ENCODE measurements around the gene SPO11.

Gene SPO11

DNA sequence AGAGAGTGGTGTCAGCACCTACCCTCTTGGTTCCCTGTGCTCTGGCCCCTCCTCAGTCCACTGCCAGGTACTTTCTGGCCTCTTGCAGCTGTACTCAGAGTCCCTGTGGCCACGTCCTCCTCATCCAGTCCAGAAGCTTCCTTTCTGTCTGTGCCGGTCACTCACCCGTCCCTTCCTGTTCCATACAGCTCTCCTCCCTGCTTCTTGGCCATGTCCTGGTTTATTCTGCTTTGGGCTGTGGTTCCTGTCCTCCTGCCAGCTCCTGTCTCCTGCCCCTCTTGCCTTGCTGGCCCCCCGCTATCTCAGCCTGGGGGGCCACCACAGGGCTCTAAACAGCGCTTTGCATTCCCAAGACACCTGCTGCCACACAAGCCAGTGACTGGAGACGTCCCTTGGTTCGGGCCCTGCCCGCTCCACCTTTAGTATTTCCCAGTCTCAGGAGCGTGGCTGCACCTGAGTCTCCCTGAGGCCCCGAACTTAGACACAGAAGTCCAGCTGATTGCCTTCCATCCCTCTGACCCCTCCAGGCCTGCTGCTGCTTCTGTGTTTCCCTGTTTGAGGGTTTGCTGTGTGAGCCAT is 46.1 kb downstream of the SPO11 start:
- Histone ChIP-seq H3K4me1 (ENCODE audit: control insufficient read depth, insufficient read depth, low read length, unreplicated experiment) (no peaks in the 10 kb centered on the region), H3K79me2 (ENCODE audit: control insufficient read depth, insufficient read depth, low read length, unreplicated experiment) (no peaks in the 10 kb centered on the region), H3K36me3 (ENCODE audit: insufficient read depth, low read length) (peaks cover 6% of the 10 kb centered on the region; the same call in 1 of the 2 replicates), H2AFZ (ENCODE audit: low read length, unreplicated experiment) (no peak overlapping the region), H3K27me3 (ENCODE audit: insufficient read depth, low read length) (no peaks in the 10 kb centered on the region), H3K27ac (ENCODE audit: low read depth, low read length) (no peak overlapping the region), H3K4me3 (ENCODE audit: low read depth, low read length) (no peak overlapping the region)

DNA sequence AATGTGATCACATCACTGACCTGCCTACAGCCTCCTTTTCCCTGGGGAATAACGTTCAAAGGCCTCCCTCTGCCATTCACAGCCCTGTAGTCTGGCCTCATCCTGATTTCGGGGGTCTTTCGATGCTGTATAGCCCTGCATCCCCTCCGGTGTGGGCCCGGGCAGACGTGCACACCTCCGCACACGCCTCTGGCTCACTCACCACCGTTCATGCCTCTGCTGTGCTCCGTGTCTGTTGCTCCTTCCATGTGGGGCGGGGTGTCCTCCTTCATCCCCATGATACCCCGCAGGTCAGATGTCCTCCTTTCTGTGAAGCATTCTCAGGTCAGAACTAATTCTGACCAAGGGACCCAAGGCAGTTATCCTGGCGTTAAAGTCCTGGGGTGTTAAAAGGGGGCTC is 47.7 kb downstream of the SPO11 start:
- Histone ChIP-seq H3K79me2 (ENCODE audit: control insufficient read depth, insufficient read depth, low read length, unreplicated experiment) (no peaks in the 10 kb centered on the region), H3K4me1 (ENCODE audit: control insufficient read depth, insufficient read depth, low read length, unreplicated experiment) (no peaks in the 10 kb centered on the region), H3K27ac (ENCODE audit: low read depth, low read length) (no peak overlapping the region), H3K4me3 (ENCODE audit: low read depth, low read length) (no peak overlapping the region), H3K36me3 (ENCODE audit: insufficient read depth, low read length) (no peaks in the 10 kb centered on the region), H3K27me3 (ENCODE audit: insufficient read depth, low read length) (no peaks in the 10 kb centered on the region), H2AFZ (ENCODE audit: low read length, unreplicated experiment) (no peak overlapping the region)

GRCh38 chr20:57378107-57378506 is 48.5 kb downstream of the SPO11 start:
- Histone ChIP-seq H3K79me2 (ENCODE audit: control insufficient read depth, insufficient read depth, low read length, unreplicated experiment) (no peaks in the 10 kb centered on the region), H3K4me3 (ENCODE audit: low read depth, low read length) (no peak overlapping the region), H3K36me3 (ENCODE audit: insufficient read depth, low read length) (no peaks in the 10 kb centered on the region), H2AFZ (ENCODE audit: low read length, unreplicated experiment) (no peak overlapping the region), H3K4me1 (ENCODE audit: control insufficient read depth, insufficient read depth, low read length, unreplicated experiment) (no peaks in the 10 kb centered on the region), H3K27me3 (ENCODE audit: insufficient read depth, low read length) (no peaks in the 10 kb centered on the region), H3K27ac (ENCODE audit: low read depth, low read length) (no peak overlapping the region)

- no peaks in the 10 kb centered on the region for H3K36me3 ChIP-seq (ENCODE audit: insufficient read depth, low read length)
- no peaks in the 10 kb centered on the region for H3K79me2 ChIP-seq (ENCODE audit: control insufficient read depth, insufficient read depth, low read length, unreplicated experiment)
- H2AFZ ChIP-seq (ENCODE audit: low read length, unreplicated experiment) = no peak overlapping the region
- H3K4me3 ChIP-seq (ENCODE audit: low read depth, low read length) = no peak overlapping the region
- H3K4me1 ChIP-seq (ENCODE audit: control insufficient read depth, insufficient read depth, low read length, unreplicated experiment) = no peaks in the 10 kb centered on the region
- H3K27me3 ChIP-seq (ENCODE audit: insufficient read depth, low read length) = no peaks in the 10 kb centered on the region
- H3K27ac ChIP-seq (ENCODE audit: low read depth, low read length) = no peak overlapping the region
Measured at GRCh38 chr20:57378646-57379262, 49.2 kb downstream of the SPO11 start.

- no peak overlapping the region for H2AFZ ChIP-seq (ENCODE audit: low read length, unreplicated experiment)
Measured at GRCh38 chr20:57379263-57379647, 49.7 kb downstream of the SPO11 start.

GRCh38 chr20:57380081-57380750 is 50.6 kb downstream of the SPO11 start:
- Histone ChIP-seq H3K27me3 (ENCODE audit: insufficient read depth, low read length) (no peaks in the 10 kb centered on the region), H3K36me3 (ENCODE audit: insufficient read depth, low read length) (no peaks in the 10 kb centered on the region), H3K27ac (ENCODE audit: low read depth, low read length) (no peak overlapping the region), H3K79me2 (ENCODE audit: control insufficient read depth, insufficient read depth, low read length, unreplicated experiment) (no peaks in the 10 kb centered on the region), H2AFZ (ENCODE audit: low read length, unreplicated experiment) (no peak overlapping the region), H3K4me3 (ENCODE audit: low read depth, low read length) (no peak overlapping the region), H3K4me1 (ENCODE audit: control insufficient read depth, insufficient read depth, low read length, unreplicated experiment) (no peaks in the 10 kb centered on the region)

More at GRCh38 chr20:57379263-57379647, 49.7 kb downstream of the SPO11 start:
- Histone ChIP-seq H3K4me3 (ENCODE audit: low read depth, low read length) (no peak overlapping the region), H3K27me3 (ENCODE audit: insufficient read depth, low read length) (no peaks in the 10 kb centered on the region), H3K36me3 (ENCODE audit: insufficient read depth, low read length) (no peaks in the 10 kb centered on the region), H3K4me1 (ENCODE audit: control insufficient read depth, insufficient read depth, low read length, unreplicated experiment) (no peaks in the 10 kb centered on the region), H3K79me2 (ENCODE audit: control insufficient read depth, insufficient read depth, low read length, unreplicated experiment) (no peaks in the 10 kb centered on the region), H3K27ac (ENCODE audit: low read depth, low read length) (no peak overlapping the region)

DNA sequence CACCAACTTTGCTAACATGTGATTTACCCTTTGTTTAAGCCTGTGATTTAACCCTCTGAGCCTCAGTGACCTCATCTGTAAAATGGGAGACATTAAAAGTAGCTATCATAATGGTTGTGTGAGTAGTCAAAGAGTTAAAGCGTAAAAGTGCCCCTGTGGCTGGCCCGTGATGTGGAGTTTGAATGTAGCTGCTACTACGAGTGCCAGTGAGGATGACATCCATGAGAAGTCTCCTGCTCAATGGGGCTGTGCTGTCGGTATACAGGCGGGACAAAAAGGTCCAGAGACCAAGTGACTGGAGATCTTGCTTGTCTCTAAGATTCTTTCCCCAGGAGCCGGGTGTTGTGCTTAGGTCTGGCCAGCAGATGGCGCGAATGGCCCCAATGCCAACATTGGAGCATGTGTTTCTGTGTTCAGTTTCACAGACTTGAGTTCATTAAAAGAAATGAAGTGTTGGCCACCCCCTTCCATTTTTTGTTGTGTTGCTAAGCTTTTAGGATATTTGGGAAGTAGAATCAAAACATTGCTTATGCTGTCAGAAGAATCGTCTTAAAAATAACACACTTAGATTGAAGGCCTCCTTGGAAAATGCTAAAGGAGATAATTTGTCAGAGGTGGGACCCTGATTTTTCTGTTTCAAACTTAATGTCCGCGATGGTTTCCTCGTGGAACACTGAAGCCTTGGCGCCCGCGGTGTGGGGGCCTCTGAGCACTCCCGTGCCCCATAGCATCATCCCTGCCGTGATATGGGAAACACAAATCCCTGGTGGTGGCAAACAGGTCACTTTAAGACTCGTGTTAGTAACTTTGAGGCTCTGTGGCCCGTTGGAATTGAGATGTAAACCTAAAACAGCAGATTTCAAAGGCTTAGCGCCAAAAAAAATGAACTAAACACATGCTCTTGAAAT is 52.2 kb downstream of the SPO11 start:
- Histone ChIP-seq H3K4me1 (ENCODE audit: control insufficient read depth, insufficient read depth, low read length, unreplicated experiment) (no peaks in the 10 kb centered on the region), H2AFZ (ENCODE audit: low read length, unreplicated experiment) (no peak overlapping the region), H3K4me3 (ENCODE audit: low read depth, low read length) (no peak overlapping the region), H3K79me2 (ENCODE audit: control insufficient read depth, insufficient read depth, low read length, unreplicated experiment) (no peaks in the 10 kb centered on the region), H3K27ac (ENCODE audit: low read depth, low read length) (no peak overlapping the region), H3K36me3 (ENCODE audit: insufficient read depth, low read length) (no peaks in the 10 kb centered on the region), H3K27me3 (ENCODE audit: insufficient read depth, low read length) (no peaks in the 10 kb centered on the region)

DNA sequence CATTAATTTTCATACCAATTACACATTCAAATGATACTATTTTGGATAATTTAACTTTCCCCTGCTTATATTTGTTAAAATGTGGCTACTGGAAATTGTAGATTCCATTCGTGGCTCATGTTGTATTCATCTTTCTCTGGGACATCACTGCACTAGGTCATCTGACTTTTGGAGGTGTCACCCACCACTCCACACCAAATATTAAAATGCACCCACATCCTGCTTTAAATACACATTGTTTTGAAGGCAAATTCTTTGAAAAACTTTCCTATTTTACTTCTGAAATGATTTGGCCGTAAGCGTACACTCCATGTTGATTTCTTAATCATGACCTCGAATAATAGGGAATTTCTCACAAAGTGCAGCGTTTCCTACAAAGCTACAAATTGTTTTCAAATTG is 52.9 kb downstream of the SPO11 start:
- H3K4me3 ChIP-seq (ENCODE audit: low read depth, low read length) = no peak overlapping the region
- no peaks in the 10 kb centered on the region for H3K4me1 ChIP-seq (ENCODE audit: control insufficient read depth, insufficient read depth, low read length, unreplicated experiment)
- no peak overlapping the region for H3K27ac ChIP-seq (ENCODE audit: low read depth, low read length)
- no peaks in the 10 kb centered on the region for H3K79me2 ChIP-seq (ENCODE audit: control insufficient read depth, insufficient read depth, low read length, unreplicated experiment)
- H3K27me3 ChIP-seq (ENCODE audit: insufficient read depth, low read length) = no peaks in the 10 kb centered on the region
- H3K36me3 ChIP-seq (ENCODE audit: insufficient read depth, low read length) = no peaks in the 10 kb centered on the region
- no peak overlapping the region for H2AFZ ChIP-seq (ENCODE audit: low read length, unreplicated experiment)

GRCh38 chr20:57383447-57384347 is 54.1 kb downstream of the SPO11 start:
- Histone ChIP-seq H3K4me3 (ENCODE audit: low read depth, low read length) (no peak overlapping the region), H3K27ac (ENCODE audit: low read depth, low read length) (no peak overlapping the region), H3K36me3 (ENCODE audit: insufficient read depth, low read length) (no peaks in the 10 kb centered on the region), H3K27me3 (ENCODE audit: insufficient read depth, low read length) (no peaks in the 10 kb centered on the region), H2AFZ (ENCODE audit: low read length, unreplicated experiment) (no peak overlapping the region), H3K79me2 (ENCODE audit: control insufficient read depth, insufficient read depth, low read length, unreplicated experiment) (no peaks in the 10 kb centered on the region), H3K4me1 (ENCODE audit: control insufficient read depth, insufficient read depth, low read length, unreplicated experiment) (no peaks in the 10 kb centered on the region)

- Histone ChIP-seq H3K4me3 (ENCODE audit: low read depth, low read length) (no peak overlapping the region), H2AFZ (ENCODE audit: low read length, unreplicated experiment) (no peak overlapping the region), H3K36me3 (ENCODE audit: insufficient read depth, low read length) (no peaks in the 10 kb centered on the region), H3K27me3 (ENCODE audit: insufficient read depth, low read length) (no peaks in the 10 kb centered on the region), H3K4me1 (ENCODE audit: control insufficient read depth, insufficient read depth, low read length, unreplicated experiment) (no peaks in the 10 kb centered on the region), H3K27ac (ENCODE audit: low read depth, low read length) (no peak overlapping the region), H3K79me2 (ENCODE audit: control insufficient read depth, insufficient read depth, low read length, unreplicated experiment) (no peaks in the 10 kb centered on the region)
Measured at GRCh38 chr20:57384486-57384885, 54.9 kb downstream of the SPO11 start.

Measured in ACC112 (cell line).